Measurements from ENCODE around the gene TTLL11. TPM values are rescaled to one million over a fixed set of nuclear protein-coding genes. Genes with fewer than 3 reads are reported as not detected.

TTLL11 gene
- total RNA-seq, 1 donor from 2014 or later, result 3.6 TPM

- no peak for ATAC-seq (ENCODE audit: low read depth)
- H3K36me3 Mint-ChIP-seq (ENCODE audit: low read depth), result no peaks in the 10 kb centered on the region
- POLR2A ChIA-PET, result no interaction called here
- CTCF ChIA-PET, result no interaction called here
- no peaks in the 10 kb centered on the region for H3K27me3 Mint-ChIP-seq
- H3K4me1 Mint-ChIP-seq, result peaks cover 22% of the 10 kb centered on the region
- no peak overlapping the region for H3K27ac Mint-ChIP-seq
- TF ChIP-seq CTCF (IDR thresholded peaks at IDR 0.05), result no peak
- H3K9me3 Mint-ChIP-seq, result no peaks in the 10 kb centered on the region
- no peak for DNase-seq
- no peak overlapping the region for H3K4me3 Mint-ChIP-seq
- intact Hi-C loops (cut with micrococcal nuclease), result no loop called here
These were observed 206.2 kb downstream of the TTLL11 start for GRCh38 chr9:121886759-121887485.

- no peak for ATAC-seq (ENCODE audit: low read depth)
- intact Hi-C loops (cut with micrococcal nuclease), result no loop called here
- no peak for TF ChIP-seq CTCF (IDR thresholded peaks at IDR 0.05)
- H3K4me3 Mint-ChIP-seq, result no peak overlapping the region
- no peaks in the 10 kb centered on the region for H3K9me3 Mint-ChIP-seq
- ChIA-PET CTCF (no interaction called here), POLR2A (no interaction called here)
- H3K4me1 Mint-ChIP-seq, result peaks cover 22% of the 10 kb centered on the region
- no peak overlapping the region for H3K27ac Mint-ChIP-seq
- H3K27me3 Mint-ChIP-seq, result no peaks in the 10 kb centered on the region
- DNase-seq, result no peak
- H3K36me3 Mint-ChIP-seq (ENCODE audit: low read depth), result no peaks in the 10 kb centered on the region
These were observed 207.7 kb downstream of the TTLL11 start for GRCh38 chr9:121885345-121885901.

GRCh38 chr9:121884057-121884541 is 209.0 kb downstream of the TTLL11 start:
- no peaks in the 10 kb centered on the region for H3K9me3 Mint-ChIP-seq
- H3K27me3 Mint-ChIP-seq, result no peaks in the 10 kb centered on the region
- no peak overlapping the region for H3K27ac Mint-ChIP-seq
- no peak for DNase-seq
- POLR2A ChIA-PET, result no interaction called here
- no peak for ATAC-seq (ENCODE audit: low read depth)
- no peak overlapping the region for H3K4me3 Mint-ChIP-seq
- H3K4me1 Mint-ChIP-seq, result peaks cover 22% of the 10 kb centered on the region
- H3K36me3 Mint-ChIP-seq (ENCODE audit: low read depth), result no peaks in the 10 kb centered on the region
- CTCF ChIA-PET, result no interaction called here
- intact Hi-C loops (cut with micrococcal nuclease), result no loop called here
- no peak for TF ChIP-seq CTCF (IDR thresholded peaks at IDR 0.05)

- ATAC-seq (ENCODE audit: low read depth), result peak; percentile 42
- Mint-ChIP-seq H3K4me3 (no peak overlapping the region), H3K27me3 (no peaks in the 10 kb centered on the region)
These were observed 209.6 kb downstream of the TTLL11 start for GRCh38 chr9:121883281-121884056.

More at GRCh38 chr9:121883281-121884056, 209.6 kb downstream of the TTLL11 start:
- CTCF ChIA-PET, result no interaction called here
- DNase-seq, result no peak
- no peak for TF ChIP-seq CTCF (IDR thresholded peaks at IDR 0.05)
- POLR2A ChIA-PET, result no interaction called here
- intact Hi-C loops (cut with micrococcal nuclease), result no loop called here
- peaks cover 22% of the 10 kb centered on the region for H3K4me1 Mint-ChIP-seq
- H3K9me3 Mint-ChIP-seq, result no peaks in the 10 kb centered on the region
- H3K36me3 Mint-ChIP-seq (ENCODE audit: low read depth), result no peaks in the 10 kb centered on the region
- no peak overlapping the region for H3K27ac Mint-ChIP-seq

Data from activated B cell treated with CpG ODN at 0.5 μM for 24 hours (primary cell).